Inferior parietal cortex (tissue), 1 donor: ENCODE measurements around the gene RNPEPL1.
"Not testable (repeated sequence)": the region's sequence is repeated elsewhere in the genome, so short reads cannot be mapped to it uniquely, and the experiment has no call there.

ENCODE experiments used
- DNase-seq: peaks from one replicate; pipeline ENCODE4 v3.0.0-alpha.2; 2016; ENCODE audit errors: extremely low spot score

The RNPEPL1 gene

DNA sequence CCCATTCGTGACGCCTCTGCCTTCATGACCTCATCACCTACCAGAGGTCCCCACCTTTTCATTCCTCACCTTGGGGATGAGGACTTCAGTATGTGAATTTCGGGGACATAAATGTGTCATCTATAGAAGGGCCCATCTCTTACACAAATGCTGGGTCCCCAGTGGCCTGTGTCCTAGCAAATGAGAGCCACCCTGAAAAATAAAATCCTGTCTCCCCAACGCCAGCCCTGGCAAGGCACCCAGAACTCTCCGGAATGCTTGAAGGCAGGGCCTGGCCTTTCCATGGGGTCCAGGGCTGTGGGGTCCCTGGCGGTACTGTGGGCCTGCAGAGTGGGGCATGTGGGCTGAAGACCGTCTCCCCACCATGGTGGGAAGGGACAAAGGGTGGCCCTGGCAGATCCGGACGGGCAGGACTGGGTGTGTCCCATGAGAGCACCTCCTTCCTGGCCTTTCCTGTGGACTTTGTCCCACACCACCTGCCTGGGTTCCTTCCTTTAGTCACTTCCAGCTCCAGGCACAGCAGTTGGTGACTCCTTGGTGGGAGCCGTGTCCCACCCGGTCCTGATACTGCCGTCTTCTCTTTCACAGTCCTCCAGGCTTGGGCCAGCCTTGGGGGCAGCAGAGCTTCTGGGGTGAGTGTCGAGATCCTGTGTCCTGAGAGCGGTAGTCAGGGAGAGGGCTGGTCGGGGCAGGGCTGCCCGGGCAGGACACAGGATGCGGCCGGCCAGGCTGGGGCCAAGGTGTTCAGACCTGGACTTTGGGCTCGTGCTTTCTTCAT lies 36.8 kb downstream of the RNPEPL1 start:
- no peak for DNase-seq

DNA sequence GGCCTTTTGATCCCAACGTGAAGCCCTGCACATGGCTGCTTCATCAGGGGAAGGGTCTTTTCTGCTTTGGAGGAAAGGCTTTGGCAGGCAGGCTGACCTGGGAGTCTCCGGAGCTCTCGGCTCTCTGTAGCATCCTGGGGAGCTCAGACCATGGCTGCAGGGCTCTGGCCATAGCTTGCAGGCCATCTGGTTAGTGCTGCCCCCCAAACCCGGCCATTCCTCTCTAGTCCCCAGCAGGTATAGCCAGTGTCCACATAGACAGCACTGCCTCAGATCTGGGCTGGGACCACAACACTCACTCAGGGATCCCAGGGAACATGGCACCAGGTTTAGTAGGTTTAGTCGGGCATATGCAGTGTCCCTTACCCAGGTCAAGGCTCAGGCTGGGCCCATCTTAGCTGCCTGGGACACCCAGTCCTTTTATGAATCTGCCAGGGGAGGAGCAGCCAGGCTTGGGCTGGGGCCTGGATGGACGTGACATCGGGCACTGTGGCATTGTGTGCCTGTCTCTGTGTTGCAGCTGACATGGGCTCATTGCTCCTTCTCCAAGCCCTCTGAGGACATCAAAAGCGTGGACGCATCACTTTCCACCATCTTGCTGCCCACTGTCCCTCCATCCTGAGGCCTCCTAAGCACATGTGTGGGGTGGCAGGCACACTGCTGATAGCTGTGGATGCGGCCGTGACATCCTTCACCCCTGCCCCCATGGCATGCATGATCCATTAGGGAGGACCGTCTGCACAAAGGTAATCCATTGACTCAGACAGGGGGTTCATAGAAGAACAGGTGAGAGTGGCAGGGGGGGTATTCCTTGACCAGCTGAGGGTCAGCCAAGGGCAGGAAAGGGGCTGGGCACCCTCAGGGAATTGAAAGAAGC lies 37.8 kb downstream of the RNPEPL1 start:
- no peak for DNase-seq

- no peak for DNase-seq
Measured at GRCh38 chr2:240611601-240612210, 43.4 kb downstream of the RNPEPL1 start.

- DNase-seq, result no peak
Measured at GRCh38 chr2:240613781-240614180, 45.5 kb downstream of the RNPEPL1 start.

GRCh38 chr2:240614391-240614790 lies 46.1 kb downstream of the RNPEPL1 start:
- no peak for DNase-seq

- DNase-seq, result no peak
Measured at GRCh38 chr2:240615396-240615795, 47.1 kb downstream of the RNPEPL1 start.

DNA sequence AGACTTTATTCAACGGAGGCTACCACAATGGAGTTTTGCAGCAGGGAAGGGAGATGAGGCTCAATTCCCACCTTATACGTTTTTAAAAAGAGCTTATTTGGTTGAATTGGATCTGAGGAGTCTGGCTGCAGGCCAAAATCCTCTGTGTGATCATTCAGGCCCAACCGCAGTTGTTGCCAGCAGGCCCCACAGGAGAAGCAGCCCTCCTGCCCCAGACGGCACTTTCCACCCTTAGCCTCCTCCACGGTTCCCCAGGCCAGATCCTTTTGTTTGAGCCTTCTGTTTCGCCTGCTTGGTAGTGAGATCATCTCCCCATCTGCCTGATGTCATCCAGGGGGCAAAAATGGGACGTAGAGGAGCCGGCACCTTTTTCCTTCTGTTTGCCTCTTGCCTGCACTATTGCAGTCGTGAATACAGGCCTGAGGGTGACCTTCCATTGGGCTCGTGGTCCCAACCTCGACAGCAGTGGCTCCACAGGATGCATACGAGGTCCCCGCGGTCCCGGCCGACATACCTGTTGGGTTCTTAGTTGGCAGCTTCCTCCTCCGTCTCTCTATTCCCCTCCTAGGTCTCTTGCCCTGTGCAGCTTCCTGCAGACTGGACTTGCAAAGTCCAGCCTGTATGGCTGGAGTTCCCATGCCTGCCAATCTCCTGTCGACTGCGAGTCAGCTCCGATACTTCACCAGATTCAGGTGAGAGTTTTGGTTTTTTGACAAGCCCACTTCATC lies 47.7 kb downstream of the RNPEPL1 start:
- no peak for DNase-seq

- not testable (repeated sequence) for DNase-seq
Measured at GRCh38 chr2:240616860-240617666, 48.8 kb downstream of the RNPEPL1 start.

DNA sequence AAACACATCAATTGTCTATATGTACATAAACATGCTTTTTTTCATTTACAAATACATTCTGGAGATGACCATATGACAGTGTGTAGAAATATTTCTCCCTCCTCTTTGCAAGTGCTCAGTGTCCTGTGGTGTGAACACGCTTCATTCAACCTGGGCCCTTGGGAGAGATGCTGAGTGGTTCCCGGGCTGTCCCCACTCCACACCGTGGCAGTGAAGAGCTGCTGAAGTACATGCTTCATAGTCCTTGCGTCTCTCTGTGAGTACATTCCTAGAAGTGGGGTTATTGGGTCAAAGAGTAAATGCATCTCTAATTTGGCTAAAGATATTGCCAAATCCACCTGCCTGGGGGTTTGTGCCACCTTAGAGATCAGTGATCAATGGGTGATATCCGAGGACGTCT lies 50.5 kb downstream of the RNPEPL1 start:
- no peak for DNase-seq

- no peak for DNase-seq
Measured at GRCh38 chr2:240619506-240620148, 51.3 kb downstream of the RNPEPL1 start.

DNA sequence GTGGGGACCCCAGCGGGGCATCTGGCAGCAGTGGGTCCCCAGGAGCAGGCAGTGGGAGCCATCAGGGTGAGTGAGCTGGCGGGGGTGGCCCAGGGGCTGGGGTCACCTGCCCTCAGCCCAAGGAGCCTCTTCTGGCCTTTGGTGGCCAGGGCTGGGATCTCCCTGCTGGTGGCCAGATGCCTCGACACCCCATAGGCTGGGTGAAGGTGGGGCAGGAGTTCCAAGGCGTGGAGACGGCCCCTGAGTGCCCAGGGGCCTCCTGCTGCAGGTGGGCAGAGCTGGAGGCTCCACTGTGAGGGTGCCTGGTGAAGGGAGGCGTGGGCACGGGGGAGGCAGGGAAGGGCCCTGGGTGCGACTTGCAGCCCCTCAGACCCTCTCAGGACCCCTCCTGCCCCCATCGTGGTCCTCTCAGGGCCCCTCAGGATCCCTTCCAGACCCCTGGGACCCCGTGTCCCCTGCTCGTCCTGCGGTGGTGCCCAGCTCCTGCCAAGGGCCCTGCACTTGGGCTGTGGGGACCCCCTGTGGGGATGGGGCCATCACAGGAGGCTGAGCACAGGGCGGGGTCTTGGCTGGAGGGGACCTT lies 52.0 kb downstream of the RNPEPL1 start:
- no peak for DNase-seq

GRCh38 chr2:240620859-240621258 lies 52.6 kb downstream of the RNPEPL1 start:
- no peak for DNase-seq

DNA sequence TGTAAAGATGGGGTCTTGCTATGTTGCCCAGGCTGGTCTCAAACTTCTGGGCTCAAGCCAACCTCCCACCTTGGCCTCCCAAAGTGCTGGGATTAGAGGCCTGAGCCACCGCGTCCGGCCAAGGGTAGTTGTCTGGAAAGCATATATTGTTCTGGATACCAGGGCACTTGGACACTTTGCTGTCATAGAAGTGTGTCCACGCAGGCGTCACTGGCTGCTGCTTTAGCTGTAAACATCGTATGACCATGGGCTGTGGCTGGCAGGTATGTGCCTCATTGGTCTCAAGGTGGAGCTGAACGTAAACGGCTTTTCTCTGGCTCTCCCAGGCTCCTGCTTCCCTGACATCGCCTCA lies 53.8 kb downstream of the RNPEPL1 start:
- DNase-seq, result no peak

- DNase-seq, result no peak
Measured at GRCh38 chr2:240622531-240623235, 54.4 kb downstream of the RNPEPL1 start.

DNA sequence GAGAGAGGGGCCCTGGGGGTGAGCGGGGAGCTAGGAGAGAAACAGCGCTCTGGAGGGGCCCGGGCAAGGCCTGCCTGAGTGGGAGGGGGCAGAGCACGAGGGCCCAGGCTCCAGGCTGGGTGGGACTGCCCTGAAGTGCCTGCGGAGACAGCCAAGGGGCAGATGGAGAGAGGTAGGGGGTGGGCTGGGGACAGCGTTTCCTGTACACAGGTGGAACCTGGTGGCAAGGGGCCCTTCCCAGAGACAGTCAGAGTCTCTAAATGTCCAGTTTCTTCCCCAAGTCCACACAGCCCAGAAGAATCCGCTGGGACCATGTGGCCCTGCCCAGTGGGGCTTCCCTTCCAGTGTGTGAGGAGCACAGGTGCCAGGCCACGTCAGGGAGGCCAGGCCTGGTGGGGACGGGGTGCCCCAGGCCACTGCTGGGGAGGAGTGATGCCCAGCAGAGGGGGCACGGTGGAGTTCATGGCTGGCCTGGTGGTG lies 55.3 kb downstream of the RNPEPL1 start:
- no peak for DNase-seq

- no peak for DNase-seq
Measured at GRCh38 chr2:240624011-240624949, 56.0 kb downstream of the RNPEPL1 start.

DNA sequence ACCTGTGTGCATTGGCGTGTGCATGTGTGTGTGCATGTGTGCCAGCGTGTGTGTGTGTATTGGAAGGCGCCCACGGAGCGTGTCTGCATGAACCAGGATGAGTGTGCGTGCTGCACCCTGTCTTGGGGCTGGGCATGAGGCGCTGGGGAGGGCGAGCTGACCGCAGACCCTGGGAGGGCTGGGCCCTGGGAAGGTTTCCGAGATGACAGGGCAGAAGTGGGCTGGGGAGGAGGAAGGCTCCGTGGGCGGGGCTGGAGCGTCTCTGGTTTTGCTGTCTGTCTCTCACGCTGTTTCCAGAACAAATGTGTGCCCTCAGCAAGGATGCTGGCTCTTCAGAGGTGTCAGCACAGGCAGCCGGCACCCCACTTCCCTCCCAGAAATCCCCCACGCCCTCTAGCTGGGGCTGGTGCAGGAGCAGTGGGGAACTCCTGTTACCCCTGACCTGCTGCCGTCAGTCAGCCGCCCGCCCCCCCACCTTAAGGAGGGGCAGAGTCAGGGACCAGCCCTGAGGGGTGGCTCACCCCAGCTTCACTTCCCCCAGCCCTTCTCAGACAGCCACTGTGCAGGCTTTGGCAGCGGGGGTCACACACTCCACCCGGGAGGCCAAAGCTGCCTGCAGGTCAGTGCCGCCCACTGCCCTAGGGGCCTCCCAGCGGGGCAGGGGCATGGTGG lies 56.8 kb downstream of the RNPEPL1 start, which contains the start of gene GPR35:
Gene GPR35, plus strand, starts transcription at position 531 of the 672 bp plus-strand sequence. CDS start 4,473 bp downstream, outside the sequence.
- DNase-seq, result no peak
